Activated CD4-positive, alpha-beta T cell treated with anti-CD3 and anti-CD28 coated beads for 4 hours (primary cell): ENCODE results near the gene SLC9A2.

Experiments
- DNase-seq, 2 donors: peaks; one replicate each; pipeline ENCODE4 v3.0.0-alpha.2; 2020

Gene SLC9A2

DNA sequence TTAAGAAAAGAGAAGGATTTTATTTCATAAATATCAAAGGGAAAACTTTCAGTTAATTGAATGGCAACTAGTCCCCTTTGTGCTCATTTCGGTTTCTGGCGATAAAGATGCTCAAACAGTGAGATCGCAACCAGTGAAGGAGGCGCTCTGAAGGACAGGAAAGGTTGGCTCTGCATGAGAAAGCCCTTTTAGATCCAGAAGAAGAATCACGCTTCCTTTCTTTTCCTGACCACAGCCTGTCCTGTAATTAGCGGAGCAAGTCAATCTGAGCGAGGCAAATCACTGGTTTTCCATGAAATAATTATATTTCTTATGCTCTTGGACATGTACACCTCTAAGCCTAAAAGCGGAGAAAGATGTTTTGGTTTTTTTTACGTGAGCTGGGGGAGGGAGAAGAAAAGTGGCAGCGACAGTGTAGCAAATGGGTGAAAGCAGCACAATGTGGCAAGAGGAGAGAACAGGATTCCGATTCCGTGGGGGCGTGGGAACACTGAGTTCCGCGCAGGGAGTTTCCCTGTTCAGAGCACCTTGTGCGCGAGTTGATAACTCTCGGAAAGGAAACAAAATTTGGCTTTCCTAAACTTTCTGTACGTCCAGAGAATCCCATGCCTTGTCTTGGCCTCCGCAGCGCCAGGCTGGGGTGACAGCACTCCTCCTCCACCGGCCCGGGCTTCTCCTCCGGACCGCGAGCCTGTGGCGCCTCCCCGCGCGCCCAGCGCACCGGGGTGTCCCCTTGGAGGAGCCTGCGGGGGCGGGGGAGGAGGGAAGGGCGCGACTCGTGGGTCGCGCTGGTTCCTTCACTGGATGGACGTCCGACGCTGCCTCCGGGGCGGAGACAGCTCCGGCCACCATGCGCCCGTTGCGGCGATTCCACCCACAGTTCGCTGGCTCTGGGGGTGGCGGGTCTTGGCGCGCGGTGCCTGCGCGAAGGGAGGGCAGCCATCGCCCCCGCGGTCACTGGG is 620 bp upstream of the SLC9A2 start:
- DNase-seq: peak in 1 of 2 donors; percentile 31

GRCh38 chr2:102620332-102620731 is 979 bp downstream of the SLC9A2 start:
- DNase-seq: no peak

DNA sequence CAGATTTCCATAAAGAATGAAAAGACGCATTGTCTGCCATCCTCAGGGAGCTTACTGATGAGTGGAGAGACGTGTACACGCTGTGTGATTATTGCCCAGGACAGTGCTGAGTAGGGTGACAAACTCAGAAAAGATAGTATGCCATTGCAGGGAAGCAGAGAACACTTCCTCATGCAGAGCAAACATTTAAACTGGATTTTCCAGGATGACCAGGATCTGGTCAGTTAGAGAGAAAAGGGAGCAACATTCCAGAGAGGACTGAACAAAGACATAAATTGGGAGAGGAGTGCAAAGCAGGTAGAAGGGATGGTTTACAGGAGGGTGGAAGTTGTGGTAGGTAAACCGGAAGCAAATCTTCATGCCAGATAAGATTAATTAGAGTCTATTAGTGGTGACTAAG is 2.3 kb downstream of the SLC9A2 start:
- DNase-seq: no peak

DNA sequence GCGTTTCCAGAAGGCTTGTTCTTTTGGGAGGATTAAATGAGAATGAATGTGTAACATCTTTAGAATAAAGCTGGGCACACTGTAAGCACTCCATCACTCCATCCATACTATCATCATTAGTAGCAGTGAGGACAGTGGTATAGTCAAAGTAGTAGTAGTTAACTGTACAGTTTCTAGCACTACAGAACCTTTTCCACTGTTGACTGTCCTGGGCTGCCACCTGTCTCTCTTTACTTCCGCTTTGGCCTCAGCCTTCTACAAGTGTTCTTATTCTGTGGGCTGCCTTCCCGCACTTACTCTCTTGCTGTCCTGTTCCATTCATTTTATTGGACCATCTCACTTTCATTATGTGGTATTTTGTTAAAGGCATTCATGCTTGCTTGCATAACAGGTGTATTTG is 3.3 kb downstream of the SLC9A2 start:
- DNase-seq: no peak

DNA sequence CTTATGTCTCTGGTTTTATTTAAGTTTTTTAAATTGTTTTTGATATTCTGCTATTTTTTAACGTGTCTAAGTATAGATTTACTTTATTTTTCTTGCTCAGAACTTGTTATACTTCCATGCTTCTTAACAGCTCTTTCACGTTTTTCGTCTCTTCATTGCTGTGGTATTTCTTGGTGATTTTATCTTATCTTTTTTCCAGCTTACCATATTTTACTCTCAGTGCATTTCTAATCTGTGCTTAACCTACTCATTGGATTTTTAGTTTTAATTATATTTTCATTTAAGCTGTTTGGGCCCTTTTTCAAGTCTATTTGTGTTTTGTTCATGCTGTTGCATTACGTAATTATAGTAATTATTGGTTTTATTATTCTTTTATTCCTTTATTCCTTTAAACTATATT is 11.1 kb downstream of the SLC9A2 start:
- DNase-seq: no peak

- no peak for DNase-seq
These were observed 13.2 kb downstream of the SLC9A2 start for GRCh38 chr2:102632380-102633175.

GRCh38 chr2:102634831-102635241 is 15.5 kb downstream of the SLC9A2 start:
- no peak for DNase-seq

- DNase-seq: no peak
These were observed 16.0 kb downstream of the SLC9A2 start for GRCh38 chr2:102635317-102635716.

DNA sequence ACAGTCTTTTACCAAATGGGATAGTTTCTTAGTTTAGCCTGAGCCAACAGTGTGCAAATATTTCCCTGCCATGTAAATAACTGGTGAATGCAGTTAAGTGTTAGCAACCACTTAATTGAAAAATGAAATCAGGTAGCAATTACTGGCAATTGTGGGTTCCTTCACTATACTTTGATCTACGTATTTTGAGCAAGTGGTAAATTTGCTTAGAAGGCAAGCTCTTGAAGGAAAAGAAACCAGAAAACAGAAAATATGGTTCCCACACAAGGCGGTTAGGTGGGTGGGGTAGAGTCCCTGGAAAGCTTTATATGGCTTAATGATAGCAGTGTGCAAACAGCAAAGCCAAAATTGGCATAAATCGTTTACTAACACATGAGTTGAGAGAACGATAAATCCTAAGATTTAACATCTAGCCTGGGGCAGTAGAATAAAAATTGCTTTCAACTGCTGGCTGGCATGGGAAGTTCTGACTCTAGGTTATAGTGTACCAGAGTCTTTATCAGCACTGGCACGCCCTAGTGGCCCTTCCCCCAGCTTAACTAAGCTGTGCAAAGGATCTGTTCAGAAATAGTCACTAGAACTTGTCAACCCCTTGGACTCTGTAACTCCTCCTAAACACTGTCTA is 17.0 kb downstream of the SLC9A2 start:
- DNase-seq: no peak

- no peak for DNase-seq
These were observed 18.0 kb downstream of the SLC9A2 start for GRCh38 chr2:102637358-102637757.

DNA sequence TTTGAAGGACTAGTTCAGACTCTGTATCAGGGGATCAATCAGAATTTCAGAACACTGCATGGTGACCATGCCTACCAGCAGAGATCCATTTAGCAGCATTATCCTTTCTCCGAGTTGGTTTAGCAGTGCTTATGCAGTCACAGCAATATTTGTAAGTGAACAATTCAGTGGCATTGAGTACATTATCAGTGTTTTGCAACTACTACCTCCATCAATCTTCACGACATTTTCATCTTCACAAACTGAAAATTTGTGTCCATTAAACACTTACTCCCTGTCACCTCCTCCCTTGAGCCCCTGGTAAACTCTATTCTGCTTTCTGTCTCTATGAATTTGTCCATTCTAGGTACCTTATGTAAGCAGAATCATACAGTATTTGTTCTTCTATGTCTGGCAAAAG is 20.1 kb downstream of the SLC9A2 start:
- no peak for DNase-seq

DNA sequence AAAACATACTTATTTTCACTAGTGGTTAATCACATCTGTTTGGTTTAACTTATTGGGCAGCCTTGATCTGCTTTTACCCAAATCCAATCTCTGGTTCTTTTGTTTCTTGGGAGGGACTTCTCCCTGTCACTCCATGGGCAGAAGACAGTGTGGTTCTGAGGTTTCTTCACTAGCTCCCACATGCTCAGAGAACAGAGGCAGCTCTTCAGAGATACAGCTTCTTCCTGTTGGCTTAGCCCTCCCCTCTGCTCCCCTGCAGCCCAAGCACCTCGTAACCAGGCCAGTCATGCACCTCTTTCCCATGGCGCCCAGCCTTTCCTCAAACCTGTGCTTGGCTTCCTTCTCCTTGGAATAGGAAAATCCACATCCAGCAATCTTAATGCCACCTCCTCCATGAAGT is 32.8 kb downstream of the SLC9A2 start:
- no peak for DNase-seq

DNA sequence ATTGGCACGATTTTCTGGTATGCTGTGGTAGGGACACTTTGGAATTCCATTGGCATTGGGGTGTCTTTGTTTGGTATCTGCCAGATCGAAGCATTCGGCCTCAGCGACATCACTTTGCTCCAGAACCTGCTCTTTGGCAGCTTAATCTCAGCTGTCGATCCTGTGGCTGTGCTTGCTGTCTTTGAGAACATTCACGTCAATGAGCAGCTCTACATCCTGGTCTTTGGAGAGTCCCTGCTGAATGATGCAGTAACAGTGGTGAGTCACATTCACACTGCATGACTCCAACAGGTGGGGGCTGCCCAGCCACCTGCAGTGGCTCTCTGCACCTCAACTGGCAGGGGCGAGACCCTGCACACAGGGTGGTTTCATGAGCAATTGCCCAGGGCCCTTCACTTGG is 38.4 kb downstream of the SLC9A2 start:
- DNase-seq: peak in 1 of 2 donors; percentile 4

- DNase-seq: no peak
These were observed 40.7 kb downstream of the SLC9A2 start for GRCh38 chr2:102660070-102660469.

DNA sequence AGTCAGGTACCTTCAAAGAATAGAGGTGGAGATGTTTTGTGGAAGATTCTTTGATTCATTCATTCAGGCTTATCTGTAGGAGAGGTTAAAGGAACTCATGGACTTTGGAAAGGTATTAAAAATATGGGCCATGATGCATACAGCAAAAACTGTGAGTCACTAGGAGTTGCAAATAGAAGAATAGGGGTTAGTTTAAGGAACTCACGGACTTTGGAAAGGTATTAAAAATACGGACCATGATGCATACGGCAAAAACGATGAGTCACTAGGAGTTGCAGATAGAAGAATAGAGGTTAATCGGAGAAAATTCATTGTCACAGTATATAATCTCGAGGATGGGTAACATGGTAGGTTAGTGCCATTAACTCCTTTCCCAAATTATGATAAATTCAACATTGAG is 41.2 kb downstream of the SLC9A2 start:
- DNase-seq: no peak

DNA sequence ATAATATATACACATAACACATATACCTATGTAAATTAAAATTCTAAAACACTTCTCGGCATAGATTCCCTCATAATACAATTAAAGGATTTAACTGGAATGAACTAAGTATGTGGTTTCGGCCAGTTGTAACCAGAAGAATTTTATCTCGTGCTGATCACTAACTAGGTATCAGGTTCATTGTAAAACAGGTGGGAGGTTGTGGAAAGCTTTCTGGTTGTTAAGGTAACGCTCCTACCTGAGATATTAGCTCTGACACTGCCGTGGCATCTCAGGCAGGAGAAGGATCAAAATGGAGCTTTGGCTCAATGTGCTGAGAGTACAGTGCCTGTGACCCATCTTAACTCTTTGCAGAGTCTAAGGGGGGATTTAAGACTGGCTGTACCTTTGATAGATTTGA is 42.5 kb downstream of the SLC9A2 start:
- no peak for DNase-seq

DNA sequence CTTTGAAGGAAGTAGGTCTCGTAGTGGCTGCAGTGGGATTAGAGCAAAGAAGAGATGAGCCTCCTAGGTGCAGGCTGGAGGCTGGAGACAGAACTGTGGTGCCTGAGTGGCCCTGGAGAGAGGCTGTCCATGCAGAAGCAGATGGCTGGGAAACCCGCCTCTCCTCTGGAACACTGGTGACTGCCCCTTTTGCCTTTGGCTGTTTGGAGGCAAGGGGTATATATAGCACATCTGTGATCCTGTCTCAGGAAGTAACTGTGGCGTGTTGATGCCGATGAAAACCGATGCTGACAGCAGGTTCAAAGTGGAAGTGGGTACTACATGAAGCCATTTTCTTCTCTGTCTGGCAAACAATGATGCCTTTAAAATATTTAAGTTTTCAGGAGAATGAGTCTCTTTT is 43.5 kb downstream of the SLC9A2 start:
- no peak for DNase-seq

DNA sequence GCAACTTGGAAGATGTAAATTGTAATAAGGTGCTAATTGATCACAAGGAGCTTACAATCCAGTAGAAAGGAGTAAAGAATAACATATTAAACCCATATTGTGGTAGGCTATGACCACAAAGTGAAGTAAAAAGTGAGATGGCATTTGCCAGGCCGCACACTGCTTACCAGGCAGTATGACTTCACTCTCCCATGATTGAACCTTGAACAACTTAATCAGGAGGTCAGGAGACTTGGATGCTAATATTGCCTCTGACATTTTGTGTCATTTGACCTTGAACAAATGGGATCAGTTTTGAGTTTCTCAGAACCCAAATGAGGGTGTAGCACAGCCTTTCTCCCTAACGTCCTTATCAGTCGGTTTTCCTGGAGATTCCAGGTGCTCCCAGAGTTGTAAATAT is 44.0 kb downstream of the SLC9A2 start:
- no peak for DNase-seq

DNA sequence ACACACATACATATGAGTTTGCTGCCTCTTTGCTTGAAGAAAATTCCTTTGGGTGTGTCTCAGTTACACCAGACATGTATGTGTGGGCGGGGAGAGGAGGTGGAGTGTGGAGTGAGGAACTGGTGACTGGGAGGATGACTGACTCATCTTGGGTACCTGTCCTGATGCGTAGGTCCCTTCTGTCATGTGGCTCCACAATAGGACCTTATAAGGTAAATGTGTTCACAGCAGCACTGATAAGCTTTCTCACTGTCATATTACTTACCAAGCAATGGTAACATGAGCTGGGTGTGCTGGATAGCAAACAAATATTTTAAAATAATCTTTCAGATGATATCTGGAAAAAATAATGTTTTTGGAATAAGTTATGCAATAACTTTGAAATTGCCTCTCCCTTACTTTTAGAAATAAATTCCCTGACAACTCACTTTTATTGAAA is 45.1 kb downstream of the SLC9A2 start:
- peak; percentile 53 to 59 for DNase-seq

DNA sequence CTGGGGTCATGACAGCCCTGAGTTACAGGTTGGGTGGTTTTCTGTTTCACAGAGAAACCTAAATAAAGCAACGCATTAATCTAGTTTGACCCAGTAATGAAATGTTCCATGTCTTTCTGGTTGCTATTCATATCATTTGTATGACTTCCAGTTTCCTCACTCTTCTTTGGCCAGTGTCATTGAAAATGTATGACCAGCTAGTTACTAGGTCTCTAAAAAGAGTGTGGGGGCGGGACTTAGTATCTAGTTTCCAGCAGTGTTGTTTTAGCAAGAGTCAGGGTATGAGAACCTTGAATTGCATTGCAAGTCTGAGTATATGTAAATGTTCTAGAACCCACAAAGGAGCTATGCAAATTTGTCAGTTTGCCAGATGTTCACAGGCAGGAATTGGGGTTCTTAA is 47.7 kb downstream of the SLC9A2 start:
- DNase-seq: no peak

DNA sequence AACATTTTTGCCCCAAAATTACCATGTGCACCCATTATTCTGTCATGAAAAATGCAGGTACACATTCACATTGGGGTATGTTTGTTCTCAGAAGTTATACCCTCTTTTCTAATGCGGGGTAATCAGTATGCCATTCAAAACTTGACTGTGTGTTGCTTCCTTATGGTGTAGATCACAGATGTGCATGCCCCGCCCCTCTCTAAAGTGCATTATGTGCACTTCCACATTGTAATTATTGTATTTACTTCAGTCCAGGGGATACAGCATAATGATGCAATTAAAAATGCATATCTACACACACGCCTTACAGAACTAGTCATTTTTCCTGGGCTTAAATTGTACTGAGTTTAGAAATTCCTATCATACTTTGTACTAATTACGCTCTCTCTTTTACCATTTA is 48.8 kb downstream of the SLC9A2 start:
- DNase-seq: no peak

GRCh38 chr2:102669401-102669800 is 50.0 kb downstream of the SLC9A2 start:
- DNase-seq: no peak

- DNase-seq: no peak
These were observed 52.9 kb downstream of the SLC9A2 start for GRCh38 chr2:102672107-102672776.
